Left forelimb (tissue), 1 donor: ENCODE measurements around the gene AGPAT2.
A peak's percentile ranks its signal among the peaks of the same experiment; 100 is the strongest.
"Not testable (repeated sequence)": the region's sequence is repeated elsewhere in the genome, so short reads cannot be mapped to it uniquely, and the experiment has no call there.

Experiments
- DNase-seq: peaks from one replicate; pipeline ENCODE4 v3.0.0-alpha.2; 2018; ENCODE audit warnings: low spot score

Gene AGPAT2

DNA sequence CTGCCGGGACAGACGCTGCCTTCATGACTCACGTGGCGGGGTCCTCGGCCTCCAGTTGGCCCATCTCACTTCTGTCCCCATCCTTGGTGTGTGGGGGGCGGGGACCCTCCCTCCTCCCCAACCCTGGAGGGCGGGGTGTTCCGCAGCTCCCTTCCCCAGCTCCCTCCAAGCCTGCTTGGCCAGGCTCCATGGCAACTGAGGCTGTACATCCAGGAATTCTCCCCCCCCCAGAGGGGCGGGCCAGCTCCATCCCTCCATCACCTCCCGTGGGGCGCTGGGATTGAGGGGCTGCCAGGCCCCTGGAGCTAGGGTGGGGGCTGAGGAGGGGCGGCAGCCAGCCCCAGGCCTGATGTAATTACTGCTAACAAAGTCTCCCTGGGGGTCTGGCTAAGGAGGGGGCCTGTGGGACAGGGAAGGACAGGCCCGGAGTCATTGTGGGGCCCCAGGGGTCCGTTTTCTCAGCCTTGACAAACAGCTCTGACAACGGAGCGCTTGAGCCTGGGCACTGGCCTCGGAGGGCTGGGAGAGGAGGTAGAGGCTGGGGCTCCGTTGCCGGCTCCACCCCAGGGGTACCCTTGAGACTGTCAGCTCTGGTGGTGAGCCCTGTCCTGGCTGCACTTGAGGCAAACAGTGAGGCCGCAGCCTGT lies 33.1 kb upstream of the AGPAT2 start:
- peak; percentile 83 for DNase-seq

DNA sequence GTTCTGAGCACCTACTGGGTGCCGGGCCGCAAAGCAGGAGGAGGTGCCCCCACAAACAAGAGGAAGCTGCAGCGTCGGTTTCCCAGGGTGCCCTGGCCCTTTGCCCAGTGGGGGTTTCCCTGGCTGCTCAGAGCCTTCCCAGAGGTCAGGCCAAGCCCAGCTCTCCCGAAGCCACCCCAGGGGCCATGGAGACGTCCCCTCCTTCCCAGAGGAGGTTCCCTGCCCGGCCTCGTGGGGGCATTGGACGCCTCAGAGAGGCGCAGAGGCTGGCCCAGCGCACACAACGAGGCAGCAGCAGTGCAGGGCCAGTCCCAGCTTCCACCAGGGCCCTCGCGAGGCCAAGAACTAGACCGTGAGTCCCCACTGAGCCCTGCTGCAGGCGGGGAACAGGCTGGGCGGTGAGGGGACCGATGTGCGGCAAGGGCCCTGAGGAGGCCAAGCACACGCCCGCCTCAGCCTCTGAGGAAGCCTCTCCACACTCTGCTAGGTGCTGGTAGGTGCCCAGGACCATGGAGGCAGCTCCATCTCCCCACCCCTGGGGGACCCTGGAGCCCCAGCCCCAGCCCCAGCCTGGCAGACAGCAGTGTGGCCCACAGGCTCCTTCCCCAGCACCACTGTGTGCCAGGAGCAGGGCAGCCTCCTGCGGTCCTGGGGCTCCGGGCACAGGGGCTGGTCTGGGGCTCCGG lies 32.1 kb upstream of the AGPAT2 start:
- DNase-seq = no peak

DNA sequence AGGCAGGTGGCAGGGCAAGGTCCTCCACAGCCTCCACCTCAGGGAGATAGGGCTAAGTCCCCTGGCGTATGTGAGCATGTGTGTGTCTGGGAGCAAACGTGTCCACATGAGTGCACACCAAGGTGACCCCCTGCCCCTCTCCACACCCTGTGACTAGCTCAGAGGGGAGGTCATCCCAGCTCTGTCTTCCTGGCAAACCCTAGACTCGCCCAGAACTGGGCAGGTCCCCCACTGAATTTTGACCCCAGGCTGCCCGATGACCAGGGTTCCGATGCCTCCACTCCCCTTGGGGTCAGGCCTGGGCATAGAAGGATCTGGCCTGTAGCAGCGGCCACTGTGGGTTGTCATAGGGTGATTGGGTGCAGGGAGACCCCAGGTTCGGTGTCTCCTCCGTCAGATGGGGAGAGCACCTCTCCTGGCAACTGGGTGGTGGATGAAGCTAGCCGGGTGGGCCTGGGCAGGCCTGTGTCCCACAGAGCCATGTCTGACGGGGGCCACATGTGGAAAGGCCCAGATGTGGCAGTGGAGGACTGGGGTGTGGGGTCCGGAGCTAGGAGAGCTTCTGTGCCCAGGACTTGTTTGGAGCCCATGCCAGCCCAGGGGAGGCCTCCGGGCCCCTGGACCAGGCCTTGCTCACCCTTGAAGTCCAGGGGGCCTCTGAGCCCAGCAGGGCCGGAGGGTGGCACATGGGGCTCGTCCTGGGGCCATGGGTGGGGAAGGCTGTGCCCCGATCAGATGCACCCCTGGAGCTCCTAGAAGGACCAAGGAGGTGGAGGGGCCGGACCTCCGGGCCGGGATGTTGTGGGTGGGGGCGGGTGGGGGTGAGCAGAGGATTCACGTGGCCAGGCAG lies 31.3 kb upstream of the AGPAT2 start:
- DNase-seq = no peak

DNA sequence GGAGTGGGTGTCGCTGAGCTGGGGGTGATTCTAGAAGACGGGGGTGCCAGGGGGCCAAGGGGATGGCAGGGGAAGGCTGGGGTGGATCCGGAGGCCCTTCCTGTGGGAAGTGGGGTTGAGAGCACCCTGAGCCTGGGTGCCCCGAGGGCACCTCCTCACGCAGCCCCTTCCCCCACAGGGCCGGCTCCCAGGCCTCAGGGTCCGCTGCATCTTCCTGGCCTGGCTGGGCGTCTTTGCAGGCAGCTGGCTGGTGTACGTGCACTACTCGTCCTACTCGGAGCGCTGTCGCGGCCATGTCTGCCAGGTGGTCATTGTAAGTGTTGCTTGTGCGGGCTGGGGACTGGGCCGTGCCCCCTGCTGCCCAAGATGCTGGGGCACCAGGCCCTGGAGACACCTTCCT lies 30.1 kb upstream of the AGPAT2 start:
- DNase-seq = no peak

DNA sequence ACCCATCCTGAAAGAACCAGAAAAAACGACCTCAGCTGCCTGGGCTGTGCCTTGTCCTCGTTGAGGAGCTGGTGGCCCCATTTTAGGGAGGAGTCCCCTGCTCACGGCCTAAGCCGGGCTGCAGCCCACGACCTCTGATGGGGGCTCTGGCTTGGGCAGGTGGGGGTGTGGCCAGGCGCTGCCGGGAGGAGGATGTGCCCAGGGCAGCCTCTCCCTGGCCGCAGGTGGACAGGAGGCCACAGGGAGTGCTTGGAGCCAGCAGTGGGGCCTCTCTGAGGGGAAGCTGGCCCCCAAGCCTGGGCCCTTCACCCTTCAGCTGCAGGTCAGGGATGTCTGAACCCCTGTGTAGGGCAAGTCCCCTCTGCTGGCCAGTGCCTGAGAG lies 27.6 kb upstream of the AGPAT2 start:
- DNase-seq = no peak

DNA sequence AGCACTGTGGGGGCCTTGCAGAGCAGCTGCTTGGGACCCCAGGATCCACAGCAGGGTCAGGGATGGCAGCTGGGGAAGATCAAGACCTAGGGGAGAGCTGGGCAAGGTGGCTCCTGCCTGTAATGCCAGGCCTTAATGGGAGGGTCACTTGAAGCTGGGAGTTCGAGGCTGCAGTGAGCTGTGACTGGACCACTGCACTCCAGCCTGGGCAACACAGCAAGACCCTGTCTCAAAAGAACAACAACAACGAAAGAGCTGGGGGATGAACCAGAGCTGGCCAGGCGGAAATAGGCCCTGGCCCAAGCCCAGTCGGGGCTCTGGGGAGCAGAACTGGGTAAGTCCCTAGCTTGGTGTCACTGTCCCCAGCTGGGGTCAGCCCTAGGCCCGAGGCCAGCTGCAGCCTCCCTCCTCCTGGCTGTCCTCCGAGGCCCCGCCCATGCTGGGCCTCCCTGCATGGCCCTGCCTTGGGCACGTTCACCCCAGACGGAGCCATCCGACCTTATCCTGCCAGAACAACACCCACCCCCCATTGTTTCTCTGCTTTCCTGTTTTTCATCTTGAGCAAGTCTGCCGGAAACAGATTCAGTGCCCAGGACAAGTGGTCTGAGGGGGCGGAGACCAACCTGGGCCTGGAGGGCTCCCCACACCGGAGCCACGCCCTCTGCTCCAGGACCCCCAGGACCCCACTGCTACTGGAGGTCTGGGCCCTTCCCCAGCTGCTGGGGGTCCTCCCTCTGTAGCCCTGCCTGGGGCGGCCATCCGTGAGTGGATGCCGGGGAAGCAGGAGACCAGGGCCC lies 27.0 kb upstream of the AGPAT2 start:
- no peak for DNase-seq

DNA sequence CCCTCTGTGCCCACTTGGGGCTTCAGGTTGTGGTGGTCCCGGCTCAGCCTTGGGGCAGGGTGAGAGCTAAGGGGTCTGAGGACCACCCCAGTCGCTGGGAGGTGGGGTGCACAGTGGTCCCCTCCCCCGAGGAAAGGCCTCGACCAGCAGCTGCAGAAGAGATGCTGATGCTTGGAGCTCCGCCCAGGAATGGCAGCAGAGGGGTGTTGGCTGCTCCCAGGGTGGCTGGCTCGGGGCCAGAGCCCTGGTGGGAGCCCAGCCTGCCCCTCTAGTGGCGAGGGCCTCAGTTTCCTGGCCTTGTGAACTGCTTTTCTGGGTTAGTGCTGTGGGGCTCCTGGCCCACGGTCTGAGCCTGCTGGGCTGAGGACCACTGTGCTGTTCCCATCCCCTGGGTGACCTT lies 26.3 kb upstream of the AGPAT2 start:
- DNase-seq = no peak

DNA sequence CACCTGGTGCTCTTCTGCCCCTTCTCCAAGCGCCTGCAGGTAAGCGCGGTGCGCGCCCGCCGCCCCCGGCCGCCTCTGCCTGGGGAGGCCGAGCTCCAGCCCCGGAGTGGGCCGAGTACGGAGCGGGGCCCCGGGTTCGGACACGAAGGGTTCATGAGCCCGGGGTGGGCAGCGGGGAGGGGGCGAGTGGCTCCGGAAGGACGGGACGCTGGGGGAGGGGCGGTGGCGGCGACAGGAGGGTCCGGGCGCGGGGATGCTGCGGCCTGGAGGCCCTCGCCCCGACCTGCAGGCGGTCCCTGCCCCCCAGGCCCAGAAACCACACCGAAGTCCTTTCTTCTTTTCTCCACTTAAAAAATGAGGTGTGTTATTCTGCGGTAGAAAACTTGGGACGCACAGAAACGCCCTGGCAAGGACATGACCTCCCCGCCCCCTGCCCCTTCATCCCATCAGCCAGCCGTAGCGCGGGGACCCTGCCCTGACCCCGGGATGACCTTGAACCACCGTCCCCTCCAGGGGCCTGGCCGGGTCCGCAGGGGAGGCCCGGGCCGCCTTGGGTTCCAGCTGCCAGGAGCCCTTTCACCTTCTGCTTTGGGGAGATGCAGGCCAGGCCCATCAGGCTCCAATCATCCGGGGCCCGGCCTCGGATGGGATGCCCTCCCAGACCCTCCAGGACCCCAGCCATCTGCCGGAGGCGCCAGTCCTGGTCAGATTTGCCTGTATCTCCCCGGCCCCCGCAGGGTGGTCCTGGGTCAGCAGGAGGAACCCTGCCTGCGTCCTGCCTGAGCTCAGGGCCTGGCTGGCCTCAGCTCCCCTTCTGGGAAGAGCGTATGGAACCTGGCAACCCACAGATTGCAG lies 25.7 kb upstream of the AGPAT2 start:
- no peak for DNase-seq

DNA sequence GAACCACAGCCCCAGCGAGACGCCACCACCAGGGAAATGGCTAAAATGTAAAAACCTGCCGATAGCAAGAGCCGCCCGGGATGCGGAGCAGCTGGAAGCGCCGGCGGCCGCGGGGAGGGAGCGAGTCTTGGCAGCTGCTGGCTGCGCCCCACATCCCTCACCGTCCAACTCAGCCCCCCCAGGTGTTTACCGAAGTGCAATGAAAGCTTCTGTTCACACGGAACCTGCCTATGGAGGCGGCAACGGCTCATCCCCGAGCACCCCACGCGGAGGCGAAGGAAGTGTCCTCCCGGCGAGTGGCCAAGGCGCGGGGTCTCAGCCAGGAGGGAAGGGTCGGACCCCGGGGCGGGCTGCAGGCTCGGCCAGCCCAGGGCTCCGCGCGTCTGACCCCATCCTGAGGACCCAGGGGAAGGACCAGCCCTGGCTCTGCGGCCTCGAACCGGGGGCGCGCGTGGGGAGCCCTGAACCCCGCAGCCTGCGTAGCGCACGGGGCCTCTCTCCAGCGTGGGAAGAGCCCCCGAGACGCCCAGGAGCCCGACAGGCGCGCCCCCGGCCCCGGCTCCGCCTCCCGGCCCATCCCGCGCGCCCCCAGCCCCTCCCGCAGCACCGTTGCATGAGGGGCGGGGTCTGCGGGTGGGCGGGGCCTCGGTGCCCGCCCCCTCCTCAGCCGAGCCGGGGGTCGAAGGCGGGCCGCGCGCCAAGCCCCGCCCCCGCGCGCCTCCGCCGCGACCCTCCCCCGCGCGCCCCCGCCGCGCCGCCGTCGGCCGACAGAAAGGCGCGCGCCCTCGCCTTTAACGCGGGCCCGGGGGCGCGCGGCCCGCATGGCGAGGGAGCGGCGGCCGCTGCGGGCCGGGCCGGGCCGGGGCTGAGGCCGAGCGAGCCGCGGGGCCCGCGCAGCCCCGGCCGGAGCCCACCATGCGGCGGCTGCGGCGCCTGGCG lies 24.8 kb upstream of the AGPAT2 start, which contains the start of gene DIPK1B:
DIPK1B (plus strand) TSS at position 822 of the 939 bp plus-strand sequence; CDS start at position 916, 94 bp downstream.
- no peak for DNase-seq

DNA sequence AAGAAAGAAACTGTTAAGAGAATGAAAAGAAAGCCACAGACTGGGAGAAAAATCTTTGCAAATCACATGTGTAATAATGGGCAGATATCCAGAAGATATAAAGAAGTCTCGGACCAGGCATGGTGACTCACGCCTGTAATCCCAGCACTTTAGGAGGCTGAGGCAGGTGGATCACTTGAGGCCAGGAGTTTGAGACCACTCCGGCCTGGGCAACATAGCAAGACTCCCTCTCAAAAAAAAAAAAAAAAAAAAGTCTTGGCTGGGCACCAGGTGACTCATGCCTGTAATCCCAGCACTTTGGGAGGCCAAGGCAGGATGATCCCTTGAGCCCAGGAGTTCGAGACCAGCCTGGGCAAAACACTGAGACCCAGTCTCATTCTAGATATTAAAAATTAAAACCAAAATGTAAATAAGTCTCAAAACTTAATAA lies 24.0 kb upstream of the AGPAT2 start:
- DNase-seq = not testable (repeated sequence)

DNA sequence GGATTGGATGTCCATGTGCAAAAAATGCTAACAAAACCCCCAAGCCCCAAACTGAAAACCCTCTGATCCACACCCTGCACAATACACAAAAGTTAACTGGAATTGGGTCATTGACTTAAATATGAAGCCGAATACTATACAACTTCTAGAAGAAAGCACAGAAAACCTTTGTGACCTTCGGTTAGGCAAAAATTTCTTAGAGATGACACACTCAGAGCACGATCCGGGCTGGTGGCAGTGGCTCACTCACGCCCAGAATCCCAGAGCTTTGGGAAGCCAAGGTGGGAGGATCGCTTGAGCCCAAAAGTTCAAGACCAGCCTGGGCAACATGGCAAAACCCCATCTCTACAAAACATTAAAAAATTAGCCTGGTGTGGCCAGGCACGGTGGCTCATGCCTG lies 23.3 kb upstream of the AGPAT2 start:
- DNase-seq = no peak

DNA sequence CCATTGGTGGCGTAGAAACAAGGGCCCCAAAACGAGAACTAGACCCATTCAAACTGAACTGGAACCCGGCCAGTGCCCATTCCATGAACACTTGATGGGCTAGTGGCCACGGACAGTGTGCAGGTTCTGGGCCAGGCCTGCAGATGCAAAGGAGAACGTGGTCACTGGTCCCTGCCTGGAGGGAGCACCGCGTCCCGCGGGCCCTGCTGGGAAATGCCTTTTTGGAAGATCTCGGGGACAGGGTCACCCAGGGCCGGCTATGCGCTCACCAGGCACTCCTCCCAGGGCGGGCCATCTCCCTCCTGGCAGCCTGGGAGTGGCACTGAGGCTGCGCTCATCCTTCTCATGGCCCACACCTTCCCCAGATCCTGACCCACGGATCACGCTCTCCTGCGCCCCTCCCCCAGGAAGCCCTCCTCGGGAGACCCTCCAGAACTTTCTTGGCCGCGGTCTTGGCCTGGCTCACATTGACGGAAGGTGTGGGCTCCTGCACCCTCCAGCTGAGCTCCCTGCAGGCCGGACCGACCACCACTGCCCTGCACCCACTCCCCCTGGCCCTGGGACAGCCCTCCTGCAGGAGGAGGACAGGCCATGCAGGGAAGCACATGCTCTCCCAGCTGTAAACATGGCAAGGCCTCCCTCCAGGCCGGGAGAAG lies 22.3 kb upstream of the AGPAT2 start:
- DNase-seq = no peak

DNA sequence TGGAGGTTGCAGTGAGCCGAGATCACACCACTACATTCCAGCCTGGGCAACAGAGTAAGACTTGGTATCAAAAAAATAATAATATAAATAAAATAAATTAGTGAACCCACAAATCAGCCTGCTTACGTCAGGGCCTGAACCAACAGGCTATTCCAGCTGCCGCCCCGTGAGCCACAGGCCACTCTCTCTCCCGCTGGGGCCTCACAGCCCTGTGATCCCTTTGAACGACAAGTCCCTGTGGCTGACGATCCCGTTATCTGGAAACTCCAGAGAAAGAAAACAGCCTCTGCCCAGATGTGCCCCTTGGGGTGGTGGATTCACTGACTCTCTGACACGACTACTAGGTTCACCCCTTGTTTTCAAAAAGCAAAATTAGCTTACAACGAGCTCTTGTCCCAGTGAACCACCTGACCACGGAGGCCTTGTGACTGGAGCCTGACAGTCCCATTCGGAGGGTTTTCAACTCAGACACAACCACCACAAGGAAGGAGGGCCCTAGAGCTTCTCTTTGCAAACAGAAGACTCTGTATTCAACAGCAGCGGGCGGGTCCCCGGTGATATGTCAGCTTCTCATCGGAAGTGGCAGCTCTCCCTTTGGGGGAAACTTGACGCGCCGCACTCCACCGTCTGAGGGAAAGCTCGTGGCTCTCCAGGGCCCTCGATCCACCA lies 20.7 kb upstream of the AGPAT2 start:
- DNase-seq = no peak

DNA sequence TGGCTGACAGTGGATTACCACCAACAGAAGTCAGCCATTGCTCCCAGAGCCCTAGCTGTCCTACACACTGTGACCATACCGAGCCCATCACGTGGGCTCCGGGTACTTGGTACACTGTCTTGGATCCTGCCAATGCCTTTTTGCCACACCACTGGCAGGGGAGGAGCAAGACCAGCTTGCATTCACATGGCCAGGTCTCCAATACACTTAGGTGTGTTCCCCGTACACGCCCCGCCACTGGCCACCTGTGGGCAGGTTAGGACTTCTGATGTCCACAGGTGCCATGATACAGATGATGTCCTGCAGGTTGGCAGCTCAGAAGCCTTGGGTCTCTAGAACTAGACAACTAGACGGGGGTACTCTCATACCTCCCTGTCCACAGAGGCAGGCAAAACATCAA lies 19.8 kb upstream of the AGPAT2 start:
- DNase-seq = no peak

DNA sequence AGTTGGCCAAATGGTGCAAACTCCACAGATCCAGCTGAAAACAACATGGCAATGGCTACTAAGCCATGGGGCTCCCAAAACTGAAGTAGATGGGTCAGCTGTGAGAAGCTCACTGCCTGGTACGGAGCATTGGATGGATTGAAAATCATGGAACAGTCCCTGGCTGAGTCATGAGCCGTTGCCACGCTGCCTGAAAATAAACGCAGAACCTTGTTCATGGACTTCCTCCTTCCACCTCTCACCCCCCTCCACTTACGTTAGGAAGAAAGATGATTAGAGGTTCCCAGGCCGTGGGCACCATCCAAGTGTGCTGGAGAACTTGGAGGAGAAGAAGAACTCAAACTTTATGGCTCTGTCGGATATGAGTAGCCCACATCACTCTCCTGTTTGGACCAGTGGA lies 18.3 kb upstream of the AGPAT2 start:
- DNase-seq = no peak

DNA sequence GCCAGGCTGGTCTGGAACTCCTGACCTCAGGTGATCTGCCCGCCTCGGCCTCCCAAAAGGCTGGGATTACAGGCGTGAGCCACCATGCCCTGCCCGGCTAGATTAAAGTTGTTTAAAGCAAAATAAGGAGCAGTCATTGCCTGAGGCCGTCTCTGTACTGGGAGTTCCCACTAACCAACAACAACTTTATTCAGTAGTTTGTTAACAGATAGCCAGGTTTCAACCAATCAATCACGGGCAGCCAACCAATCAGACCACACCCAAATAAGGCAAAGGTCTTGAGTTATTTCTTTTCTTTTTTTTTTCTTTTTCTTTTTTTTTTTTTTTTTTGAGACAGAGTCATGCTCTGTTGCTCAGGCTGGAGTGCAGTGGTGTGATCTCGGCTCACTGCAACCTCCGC lies 17.5 kb upstream of the AGPAT2 start:
- not testable (repeated sequence) for DNase-seq

DNA sequence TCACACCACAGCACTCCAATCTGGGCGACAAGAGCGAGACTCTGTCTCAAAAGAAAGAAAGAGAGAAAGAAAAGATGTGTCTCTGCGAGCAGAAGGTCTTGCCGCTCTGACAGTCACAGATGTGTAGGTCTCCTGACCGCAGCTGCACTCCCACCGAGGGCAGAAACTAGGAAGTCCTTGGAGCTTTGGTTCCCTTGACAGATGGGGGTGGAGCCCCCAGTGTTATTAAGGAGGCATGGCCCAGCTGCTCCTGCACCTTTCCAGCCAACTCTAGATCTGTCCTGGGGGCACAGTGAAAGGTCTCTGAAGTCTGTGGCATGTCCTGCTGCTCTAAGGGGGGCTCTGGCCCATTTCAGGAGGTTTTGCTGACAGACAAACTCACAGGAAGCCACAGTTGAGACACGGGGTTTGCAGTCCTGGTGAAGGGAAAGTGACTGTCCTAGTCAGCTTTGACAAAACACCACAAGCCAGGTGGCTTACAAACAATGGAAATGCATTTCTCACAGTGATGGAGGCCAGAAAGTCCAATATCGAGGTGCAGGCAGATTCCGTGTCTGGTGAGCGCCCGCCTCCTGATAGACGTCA lies 16.1 kb upstream of the AGPAT2 start:
- DNase-seq = no peak

DNA sequence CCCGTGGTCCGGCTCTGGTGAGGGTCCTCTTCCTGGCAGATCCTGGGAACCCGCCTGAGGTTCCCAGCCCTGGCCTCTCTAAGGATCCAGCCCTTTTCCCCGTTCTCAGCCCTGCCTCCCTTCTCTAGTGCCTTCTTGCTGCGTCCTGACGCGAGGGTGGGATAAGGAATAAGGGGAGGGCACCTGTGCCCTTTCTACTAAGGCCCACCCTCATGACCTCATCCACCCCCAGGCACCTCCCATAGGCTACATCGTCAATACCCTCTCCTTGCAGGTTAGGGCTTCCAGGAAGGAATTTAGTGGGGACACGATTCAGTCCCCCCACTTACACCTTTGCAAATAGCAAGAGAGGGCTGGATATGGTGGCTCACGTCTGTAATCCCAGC lies 14.4 kb upstream of the AGPAT2 start:
- no peak for DNase-seq
